GM18867 (cell line): ENCODE data around the gene ZC3H18.
A peak's percentile ranks its signal among the peaks of the same experiment; 100 is the strongest.

Source experiments
- ATAC-seq: cut with Tn5 transposase; IDR thresholded peaks from one replicate; pipeline ENCODE4 v1.9.1; 2021; ENCODE audit warnings: mild to moderate bottlenecking, moderate library complexity; ENCODE audit not compliant: unreplicated experiment

ZC3H18 gene

GRCh38 chr16:88619859-88620815 is 49.9 kb downstream of the ZC3H18 start:
- no peak for ATAC-seq

- no peak for ATAC-seq
Observed at GRCh38 chr16:88622125-88622524, 51.9 kb downstream of the ZC3H18 start.

- ATAC-seq: no peak
Observed at GRCh38 chr16:88622866-88623265, 52.7 kb downstream of the ZC3H18 start.

GRCh38 chr16:88623858-88624257 is 53.7 kb downstream of the ZC3H18 start:
- ATAC-seq: no peak

GRCh38 chr16:88624481-88624880 is 54.3 kb downstream of the ZC3H18 start:
- ATAC-seq: no peak

GRCh38 chr16:88624977-88625576 is 54.9 kb downstream of the ZC3H18 start:
- no peak for ATAC-seq

- ATAC-seq: no peak
Observed at GRCh38 chr16:88626646-88627045, 56.4 kb downstream of the ZC3H18 start.

GRCh38 chr16:88627531-88628411 is 57.6 kb downstream of the ZC3H18 start:
- ATAC-seq: no peak

GRCh38 chr16:88628512-88628974 is 58.3 kb downstream of the ZC3H18 start:
- ATAC-seq: no peak

- ATAC-seq: no peak
Observed at GRCh38 chr16:88629835-88630234, 59.6 kb downstream of the ZC3H18 start.

GRCh38 chr16:88630433-88630832 is 60.2 kb downstream of the ZC3H18 start:
- ATAC-seq: no peak

GRCh38 chr16:88630941-88631340 is 60.7 kb downstream of the ZC3H18 start:
- ATAC-seq: no peak

- no peak for ATAC-seq
Observed at GRCh38 chr16:88631384-88631783, 61.2 kb downstream of the ZC3H18 start.

GRCh38 chr16:88631920-88632586 is 61.9 kb downstream of the ZC3H18 start:
- no peak for ATAC-seq

- ATAC-seq: no peak
Observed at GRCh38 chr16:88632587-88632930, 62.4 kb downstream of the ZC3H18 start.

- peak; percentile 21 for ATAC-seq
Observed at GRCh38 chr16:88633684-88634140, 63.5 kb downstream of the ZC3H18 start.

- peak; percentile 38 for ATAC-seq
Observed at GRCh38 chr16:88634141-88634993, 64.2 kb downstream of the ZC3H18 start.

- ATAC-seq: no peak
Observed at GRCh38 chr16:88634994-88635670, 64.9 kb downstream of the ZC3H18 start.

- no peak for ATAC-seq
Observed at GRCh38 chr16:88635671-88636319, 65.6 kb downstream of the ZC3H18 start.
